Measurements from ENCODE around the gene BPIFB4.

BPIFB4 gene

DNA sequence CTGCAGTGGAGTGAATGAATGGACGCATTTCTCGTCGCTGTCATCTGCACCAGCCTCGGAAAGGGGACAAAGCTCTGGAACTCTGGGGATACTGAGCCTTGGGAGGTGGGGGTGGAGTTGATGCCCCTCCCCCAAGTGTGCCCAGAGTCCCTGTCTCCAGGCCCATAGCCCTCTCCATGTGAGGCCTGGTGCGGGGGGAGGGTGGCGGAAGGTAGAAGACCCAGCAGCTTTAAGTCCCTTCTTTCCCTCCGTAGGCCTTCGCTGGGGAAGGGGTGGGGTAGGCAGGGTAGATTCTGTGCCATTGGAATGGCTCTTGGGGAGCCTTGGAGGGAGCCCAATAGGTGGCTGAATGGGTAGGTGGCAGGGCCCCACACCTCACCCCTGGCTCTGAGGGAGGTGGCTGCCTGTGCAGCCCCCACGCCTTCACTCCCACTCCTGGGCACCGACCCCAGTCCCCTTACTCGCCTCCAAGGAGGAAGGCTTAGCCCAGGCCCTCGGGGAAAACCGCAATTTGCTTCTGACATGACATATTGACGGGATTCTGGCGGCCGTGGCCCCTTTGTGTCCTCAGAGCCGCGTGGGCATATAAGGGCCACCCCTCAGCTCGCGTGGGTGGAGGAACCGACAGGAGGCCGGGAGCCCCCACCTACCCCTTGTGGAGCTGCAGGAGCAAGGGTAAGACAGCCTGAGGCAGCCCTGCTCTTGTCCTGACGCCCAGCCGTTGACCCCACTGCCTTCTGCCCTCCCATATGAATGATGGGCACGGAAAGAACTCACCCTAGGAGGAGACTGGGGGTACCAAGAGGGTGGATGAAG, 25.9 kb upstream of the BPIFB4 start, which contains the start of gene BPIFB3:
BPIFB3 (plus strand) TSS at position 613 of the 816 bp plus-strand sequence. CDS start 1,533 bp downstream, outside the sequence.
- ATAC-seq, result no peak
- H3K36me3 Mint-ChIP-seq, result no peaks in the 10 kb centered on the region
- H3K9me3 Mint-ChIP-seq, result no peaks in the 10 kb centered on the region
- H3K4me3 Mint-ChIP-seq, result no peak within 1 kb of the TSS
- no peaks in the 10 kb centered on the region for H3K4me1 Mint-ChIP-seq
- H3K27me3 Mint-ChIP-seq, result no peaks in the 10 kb centered on the region
- no peak within 1 kb of the TSS for H3K27ac Mint-ChIP-seq

DNA sequence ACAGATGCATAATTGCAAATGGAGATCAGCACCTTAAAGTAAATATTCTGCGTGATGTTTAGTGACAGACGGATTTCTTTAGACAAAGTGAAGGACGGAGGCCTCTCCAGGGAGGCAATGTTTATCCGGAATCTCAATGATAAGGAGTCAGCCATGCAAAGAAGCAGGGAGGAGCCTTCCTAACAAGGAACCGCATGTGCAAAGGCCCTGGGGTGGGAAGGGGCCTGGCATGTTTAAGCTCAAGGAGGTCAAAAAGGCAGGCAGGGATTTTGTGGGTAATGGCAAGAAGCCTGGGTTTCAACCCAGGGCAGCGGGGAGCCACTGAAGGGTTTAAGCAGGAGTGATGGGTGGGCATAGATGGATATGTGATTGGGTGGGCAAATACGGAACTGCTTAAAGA, 25.1 kb upstream of the BPIFB4 start:
- Mint-ChIP-seq H3K4me1 (no peaks in the 10 kb centered on the region), H3K27me3 (no peaks in the 10 kb centered on the region), H3K27ac (no peak overlapping the region), H3K4me3 (no peak overlapping the region), H3K36me3 (no peaks in the 10 kb centered on the region), H3K9me3 (no peaks in the 10 kb centered on the region)
- ATAC-seq, result no peak

DNA sequence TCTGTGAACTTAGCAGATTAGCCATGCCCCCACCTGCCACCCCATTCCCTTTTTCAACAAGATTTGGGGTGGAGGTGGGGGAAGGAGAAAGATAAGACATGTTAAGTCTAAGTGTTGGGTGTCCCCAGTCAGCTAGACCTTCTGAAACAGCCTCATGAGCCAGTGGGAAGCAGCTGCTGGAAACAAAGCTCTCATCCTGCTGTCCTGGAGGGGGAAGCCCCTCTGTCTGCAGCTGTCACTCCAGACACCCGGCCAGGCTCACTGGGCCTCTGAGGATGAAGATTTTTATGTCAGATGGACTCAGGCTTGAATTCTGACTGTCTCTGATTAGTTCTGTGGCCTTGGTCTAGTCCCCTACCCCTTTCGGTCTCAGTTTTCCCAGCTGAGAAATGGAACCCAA, 24.7 kb upstream of the BPIFB4 start:
- H3K4me3 Mint-ChIP-seq, result no peak overlapping the region
- H3K4me1 Mint-ChIP-seq, result no peaks in the 10 kb centered on the region
- no peaks in the 10 kb centered on the region for H3K27me3 Mint-ChIP-seq
- H3K27ac Mint-ChIP-seq, result no peak overlapping the region
- H3K36me3 Mint-ChIP-seq, result no peaks in the 10 kb centered on the region
- H3K9me3 Mint-ChIP-seq, result no peaks in the 10 kb centered on the region
- no peak for ATAC-seq

DNA sequence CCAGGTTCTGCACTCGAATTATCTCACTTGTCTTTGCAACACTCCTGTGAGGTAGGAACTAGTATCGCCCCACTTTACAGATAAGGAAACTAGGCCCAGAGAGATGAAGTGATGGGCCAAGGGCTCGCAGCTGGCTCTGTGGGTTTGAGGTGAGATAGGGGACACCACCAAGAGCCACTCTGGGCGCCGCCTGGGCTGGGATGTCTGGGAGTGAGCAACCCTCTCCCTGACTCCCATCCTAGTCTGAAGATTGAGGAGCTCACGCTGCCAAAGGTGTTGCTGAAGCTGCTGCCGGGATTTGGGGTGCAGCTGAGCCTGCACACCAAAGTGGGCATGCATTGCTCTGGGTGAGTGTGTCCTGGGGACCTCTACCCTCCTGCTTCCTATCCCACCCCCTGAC, 20.3 kb upstream of the BPIFB4 start:
- no peaks in the 10 kb centered on the region for H3K36me3 Mint-ChIP-seq
- H3K4me1 Mint-ChIP-seq, result no peaks in the 10 kb centered on the region
- H3K27ac Mint-ChIP-seq, result no peak overlapping the region
- H3K27me3 Mint-ChIP-seq, result no peaks in the 10 kb centered on the region
- H3K4me3 Mint-ChIP-seq, result no peak overlapping the region
- no peak for ATAC-seq
- no peaks in the 10 kb centered on the region for H3K9me3 Mint-ChIP-seq

DNA sequence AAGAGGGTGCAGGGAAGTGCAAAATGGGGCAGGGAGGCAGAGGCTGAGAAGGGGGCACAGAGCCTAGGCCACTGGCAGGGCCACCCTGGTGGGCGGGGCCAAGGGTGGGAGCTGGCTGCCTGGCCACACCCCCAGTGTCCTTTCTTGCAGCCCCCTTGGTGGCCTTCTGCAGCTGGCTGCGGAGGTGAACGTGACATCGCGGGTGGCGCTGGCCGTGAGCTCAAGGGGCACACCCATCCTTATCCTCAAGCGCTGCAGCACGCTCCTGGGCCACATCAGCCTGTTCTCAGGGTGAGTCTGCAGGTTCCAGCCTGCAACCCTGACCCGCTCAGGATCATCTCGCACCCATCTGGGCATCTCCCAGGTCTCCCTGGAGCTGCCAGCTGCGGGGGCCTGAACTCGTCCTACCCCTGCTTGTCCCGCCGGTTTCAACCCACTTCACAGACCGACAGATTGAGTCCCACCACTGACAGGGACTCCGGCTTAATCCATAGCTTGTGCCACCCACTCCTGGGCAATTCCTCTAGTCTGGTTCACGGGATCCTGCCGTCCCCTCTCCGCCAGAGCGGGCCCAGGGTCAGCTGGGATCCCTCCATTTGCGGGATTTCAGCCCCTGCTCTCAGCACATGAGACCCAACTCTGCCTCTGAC, 19.6 kb upstream of the BPIFB4 start:
- Mint-ChIP-seq H3K27me3 (no peaks in the 10 kb centered on the region), H3K36me3 (no peaks in the 10 kb centered on the region), H3K4me3 (no peak overlapping the region), H3K27ac (no peak overlapping the region), H3K4me1 (no peaks in the 10 kb centered on the region), H3K9me3 (no peaks in the 10 kb centered on the region)
- no peak for ATAC-seq

DNA sequence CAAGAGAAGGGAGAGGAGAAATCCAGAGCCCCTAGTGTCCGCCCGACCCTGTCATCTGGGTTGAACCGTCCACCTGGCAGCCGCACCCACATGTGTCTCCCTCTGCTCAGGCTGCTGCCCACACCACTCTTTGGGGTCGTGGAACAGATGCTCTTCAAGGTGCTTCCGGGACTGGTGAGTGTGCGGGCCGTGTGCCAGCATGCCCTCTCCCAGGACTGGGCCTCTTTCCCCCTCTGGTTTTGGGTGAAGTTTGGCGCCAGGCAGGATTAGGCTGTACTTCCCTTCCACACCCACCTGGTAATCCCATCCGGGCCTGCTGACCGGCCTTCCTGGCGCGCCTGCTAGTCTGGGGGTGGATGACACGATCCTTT, 17.8 kb upstream of the BPIFB4 start:
- no peaks in the 10 kb centered on the region for H3K27me3 Mint-ChIP-seq
- no peak overlapping the region for H3K27ac Mint-ChIP-seq
- no peak overlapping the region for H3K4me3 Mint-ChIP-seq
- H3K4me1 Mint-ChIP-seq, result no peaks in the 10 kb centered on the region
- H3K36me3 Mint-ChIP-seq, result no peaks in the 10 kb centered on the region
- no peaks in the 10 kb centered on the region for H3K9me3 Mint-ChIP-seq
- no peak for ATAC-seq

DNA sequence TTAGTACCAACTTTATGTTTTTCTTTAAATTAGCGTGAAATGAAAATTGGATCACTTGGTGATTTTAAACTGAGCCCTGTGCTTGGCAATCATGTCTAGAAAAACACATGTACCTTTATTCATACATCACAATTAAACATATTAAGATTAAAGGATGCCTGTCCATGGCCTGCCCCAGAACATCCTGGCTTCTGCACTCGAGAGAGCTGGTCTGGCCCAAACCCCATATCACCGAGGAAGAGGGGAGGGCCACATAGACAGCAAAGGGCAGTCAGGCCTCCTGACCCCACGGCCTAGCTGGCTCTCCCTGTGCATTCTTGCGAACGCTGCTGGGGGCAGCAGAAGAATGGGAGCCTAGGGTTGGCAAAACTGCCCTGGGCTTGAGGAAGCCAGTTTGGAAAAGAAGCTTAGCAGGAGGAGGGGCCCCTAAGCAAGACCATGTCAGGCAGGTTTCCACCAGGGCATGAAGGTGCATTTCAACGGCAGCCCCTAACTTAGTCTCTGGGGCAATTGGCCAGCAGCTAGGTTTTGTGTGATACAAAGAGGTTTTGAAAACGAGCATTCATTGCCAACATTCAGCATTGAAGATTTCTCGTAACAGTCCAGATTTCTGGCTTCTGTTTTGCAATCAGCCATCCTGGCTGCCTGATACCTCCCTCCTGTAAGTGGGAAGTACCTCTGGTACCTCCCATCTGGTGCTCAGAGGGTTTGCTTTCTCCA, 17.2 kb upstream of the BPIFB4 start:
- no peak for ATAC-seq
- H3K36me3 Mint-ChIP-seq, result no peaks in the 10 kb centered on the region
- H3K4me3 Mint-ChIP-seq, result no peak overlapping the region
- no peaks in the 10 kb centered on the region for H3K27me3 Mint-ChIP-seq
- no peaks in the 10 kb centered on the region for H3K9me3 Mint-ChIP-seq
- H3K4me1 Mint-ChIP-seq, result no peaks in the 10 kb centered on the region
- H3K27ac Mint-ChIP-seq, result no peak overlapping the region

DNA sequence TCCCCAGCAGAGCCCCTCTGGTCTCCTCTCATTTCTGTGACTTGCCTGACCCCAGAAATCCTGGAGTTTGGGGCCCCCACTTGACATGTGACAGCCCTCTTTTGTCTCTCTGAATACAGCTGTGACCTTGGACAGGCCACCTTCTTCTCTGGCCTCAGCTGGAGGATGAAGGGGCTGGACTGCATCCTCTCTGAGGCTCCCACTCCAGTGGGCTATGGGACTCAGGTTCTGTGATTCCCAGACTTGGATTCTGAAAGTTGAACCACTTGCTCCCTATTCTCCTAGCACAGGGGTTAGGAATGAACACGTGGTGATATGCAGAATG, 16.7 kb upstream of the BPIFB4 start:
- Mint-ChIP-seq H3K27me3 (no peaks in the 10 kb centered on the region), H3K9me3 (no peaks in the 10 kb centered on the region), H3K36me3 (no peaks in the 10 kb centered on the region), H3K27ac (no peak overlapping the region), H3K4me3 (no peak overlapping the region), H3K4me1 (no peaks in the 10 kb centered on the region)
- no peak for ATAC-seq

DNA sequence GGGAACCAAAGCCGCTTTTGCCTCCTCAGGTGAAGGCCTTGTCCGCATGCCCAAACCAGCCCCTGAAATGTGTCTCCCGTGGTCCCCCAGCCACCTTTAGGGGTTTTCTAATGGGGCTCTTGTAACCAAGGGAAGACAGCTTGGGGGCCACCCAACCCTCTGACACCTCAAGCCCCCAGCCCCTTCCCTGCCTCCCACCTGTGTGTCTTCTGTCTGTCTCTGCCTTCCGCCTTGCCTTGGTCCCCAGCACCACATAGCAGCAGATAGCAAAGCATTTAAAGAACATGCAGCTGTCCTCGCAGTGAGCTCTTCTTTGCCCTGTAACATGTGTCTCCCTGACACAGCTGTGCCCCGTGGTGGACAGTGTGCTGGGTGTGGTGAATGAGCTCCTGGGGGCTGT, 16.2 kb upstream of the BPIFB4 start:
- Mint-ChIP-seq H3K4me1 (no peaks in the 10 kb centered on the region), H3K36me3 (no peaks in the 10 kb centered on the region)
- ATAC-seq, result no peak

DNA sequence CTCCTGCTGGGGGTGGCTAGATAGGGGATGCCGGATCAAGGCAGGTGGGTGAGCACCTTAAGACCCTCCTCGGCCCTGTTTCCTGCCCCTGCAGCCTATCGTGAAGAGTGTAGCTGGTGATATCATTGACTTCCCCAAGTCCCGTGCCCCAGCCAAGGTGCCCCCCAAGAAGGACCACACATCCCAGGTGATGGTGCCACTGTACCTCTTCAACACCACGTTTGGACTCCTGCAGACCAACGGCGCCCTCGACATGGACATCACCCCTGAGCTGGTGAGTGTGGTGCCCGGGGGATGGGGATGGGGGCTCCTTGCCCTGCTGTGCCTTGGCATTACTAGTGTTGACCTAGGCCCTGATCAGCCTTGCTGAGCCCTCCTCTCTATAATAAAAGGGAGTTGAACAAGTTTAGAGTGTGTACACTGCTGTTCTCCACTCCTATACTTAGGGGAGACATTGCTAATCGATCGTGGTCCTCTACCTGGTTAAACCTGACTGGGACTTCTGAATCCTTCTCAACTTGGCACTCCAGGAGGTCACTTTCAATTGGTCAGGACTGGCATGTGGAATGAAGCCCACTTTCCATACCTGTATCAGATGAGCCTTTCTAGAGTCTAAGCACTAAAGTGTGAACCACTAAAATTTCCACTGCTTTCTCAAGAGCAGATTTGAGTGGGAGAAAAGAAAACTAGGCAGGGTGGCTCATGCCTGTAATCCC, 14.7 kb upstream of the BPIFB4 start:
- Mint-ChIP-seq H3K36me3 (no peaks in the 10 kb centered on the region), H3K9me3 (no peaks in the 10 kb centered on the region), H3K4me1 (no peaks in the 10 kb centered on the region), H3K27me3 (no peaks in the 10 kb centered on the region), H3K27ac (no peak overlapping the region), H3K4me3 (no peak overlapping the region)
- no peak for ATAC-seq

More for the DNA sequence above, 16.2 kb upstream of the BPIFB4 start:
- Mint-ChIP-seq H3K27me3 (no peaks in the 10 kb centered on the region), H3K4me3 (no peak overlapping the region), H3K9me3 (no peaks in the 10 kb centered on the region), H3K27ac (no peak overlapping the region)

DNA sequence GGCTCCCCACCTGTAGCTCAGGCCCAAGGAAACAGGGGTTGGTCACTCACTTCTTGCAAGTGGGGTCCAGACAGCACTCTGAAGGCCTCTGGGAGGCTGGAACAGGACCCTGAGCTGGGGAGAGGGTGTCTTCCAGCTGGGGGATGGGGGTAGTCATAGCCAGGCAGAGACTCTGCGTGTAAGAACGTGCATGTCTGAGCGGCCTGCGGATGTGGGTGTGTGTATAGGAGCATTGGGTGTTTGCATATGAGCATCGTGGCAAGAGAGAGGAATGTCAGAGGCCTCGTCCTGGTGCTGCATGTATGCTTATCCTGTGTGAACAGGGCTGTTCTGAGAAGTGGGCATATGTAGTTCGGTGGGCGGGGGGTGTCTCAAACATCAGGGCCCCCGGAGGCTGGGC, 13.7 kb upstream of the BPIFB4 start:
- no peak overlapping the region for H3K27ac Mint-ChIP-seq
- H3K9me3 Mint-ChIP-seq, result no peaks in the 10 kb centered on the region
- no peaks in the 10 kb centered on the region for H3K36me3 Mint-ChIP-seq
- H3K4me3 Mint-ChIP-seq, result no peak overlapping the region
- H3K27me3 Mint-ChIP-seq, result no peaks in the 10 kb centered on the region
- no peaks in the 10 kb centered on the region for H3K4me1 Mint-ChIP-seq
- no peak for ATAC-seq

DNA sequence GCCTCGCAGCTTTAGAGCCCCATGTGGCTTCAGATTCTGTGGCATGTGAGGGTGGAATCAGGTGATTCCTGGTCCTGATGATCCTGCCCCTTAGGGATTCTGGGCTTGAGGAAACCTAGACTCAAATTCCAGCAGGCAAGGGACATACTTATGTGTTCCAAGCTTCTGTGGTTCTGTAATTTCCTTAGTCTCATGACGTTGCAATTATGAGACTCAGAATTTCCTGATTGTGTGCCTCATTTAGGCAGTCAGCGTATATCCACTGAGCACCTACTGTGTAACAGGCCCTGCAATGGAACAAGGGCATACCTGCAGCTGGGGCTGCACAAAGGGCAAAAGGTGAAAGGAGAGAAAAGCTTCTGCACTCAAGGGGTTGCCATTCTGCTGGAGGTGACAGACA, 11.6 kb upstream of the BPIFB4 start:
- H3K9me3 Mint-ChIP-seq, result no peaks in the 10 kb centered on the region
- no peaks in the 10 kb centered on the region for H3K36me3 Mint-ChIP-seq
- no peak for ATAC-seq
- no peak overlapping the region for H3K4me3 Mint-ChIP-seq
- H3K4me1 Mint-ChIP-seq, result no peaks in the 10 kb centered on the region
- H3K27me3 Mint-ChIP-seq, result no peaks in the 10 kb centered on the region
- no peak overlapping the region for H3K27ac Mint-ChIP-seq

DNA sequence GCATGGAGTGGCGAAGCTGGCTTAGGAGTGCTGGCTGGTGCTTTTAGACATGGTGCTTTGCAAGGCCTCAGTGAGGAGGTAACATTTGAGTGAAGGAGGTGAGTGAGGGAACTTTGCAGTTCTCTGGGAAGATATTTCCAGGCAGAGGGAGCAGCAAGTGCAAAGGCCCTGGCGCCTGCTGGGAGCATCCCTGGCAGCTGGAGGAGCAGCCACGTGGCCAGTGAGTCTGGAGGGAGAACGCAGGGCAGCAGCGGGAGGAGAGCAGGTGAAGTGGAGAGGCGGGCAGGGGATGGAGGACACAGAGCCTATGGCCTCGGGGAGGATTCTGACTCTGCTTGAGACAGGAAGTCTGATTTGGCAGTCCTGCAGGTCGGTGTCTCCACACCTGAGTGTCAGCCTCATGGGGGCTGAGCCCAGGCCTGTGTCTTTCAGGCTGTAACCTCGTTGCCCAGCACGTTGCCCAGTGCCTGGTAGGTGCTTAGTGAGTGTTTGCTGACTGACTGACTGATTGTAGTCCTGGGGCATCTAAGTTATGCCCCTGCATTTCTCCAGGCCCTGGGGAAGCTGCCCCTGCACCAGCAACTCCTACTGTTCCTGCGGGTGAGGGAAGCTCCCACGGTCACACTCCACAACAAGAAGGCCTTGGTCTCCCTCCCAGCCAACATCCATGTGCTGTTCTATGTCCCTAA, 11.0 kb upstream of the BPIFB4 start:
- no peaks in the 10 kb centered on the region for H3K36me3 Mint-ChIP-seq
- H3K4me1 Mint-ChIP-seq, result no peaks in the 10 kb centered on the region
- no peak for ATAC-seq
- no peaks in the 10 kb centered on the region for H3K27me3 Mint-ChIP-seq
- H3K4me3 Mint-ChIP-seq, result no peak overlapping the region
- no peaks in the 10 kb centered on the region for H3K9me3 Mint-ChIP-seq
- H3K27ac Mint-ChIP-seq, result no peak overlapping the region

DNA sequence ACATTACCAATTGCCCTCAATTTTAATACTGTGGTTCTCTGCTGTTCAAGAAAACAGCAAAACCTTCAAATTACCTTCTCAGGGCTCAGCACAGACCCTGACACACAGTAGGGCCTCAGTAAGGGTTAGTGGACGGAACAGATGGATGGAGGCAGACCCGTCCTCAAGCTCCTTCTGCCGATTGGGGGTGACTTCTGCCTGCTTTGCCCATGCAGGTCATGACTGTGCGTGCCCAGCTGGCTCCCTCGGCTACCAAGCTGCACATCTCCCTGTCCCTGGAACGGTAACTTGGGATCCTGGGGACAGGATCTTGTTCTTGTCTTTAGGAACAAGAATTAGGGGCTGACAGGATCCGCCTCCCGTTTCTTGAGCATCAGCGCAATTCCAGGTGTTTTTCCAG, 9.8 kb upstream of the BPIFB4 start:
- Mint-ChIP-seq H3K9me3 (no peaks in the 10 kb centered on the region), H3K36me3 (no peaks in the 10 kb centered on the region), H3K27me3 (no peaks in the 10 kb centered on the region), H3K27ac (no peak overlapping the region), H3K4me3 (no peak overlapping the region), H3K4me1 (no peaks in the 10 kb centered on the region)
- no peak for ATAC-seq
